Vagina (tissue), 2 donors: ENCODE data around the gene DNAH10.

Experiments
- POLR2A ChIP-seq, 2 donors: fragments of 450-650 bp; IDR thresholded peaks; one replicate each; pipeline ENCODE4 v1.6.1; 2017; ENCODE audit warnings: antibody characterized with exemption in 2 of 2, mild to moderate bottlenecking in 2 of 2, moderate library complexity in 2 of 2
- TF ChIP-seq, protein P1 (sequence below), 3 experiments: fragments of 450-650 bp in 2 of 3; fragments of 200-600 bp in 1 of 3; sonication (generic) in 1 of 3; IDR thresholded peaks; one replicate each; pipeline ENCODE4 v1.5.1; 2017 to 2019; ENCODE audit warnings: antibody characterized with exemption in 3 of 3, mild to moderate bottlenecking in 2 of 3, moderate library complexity in 2 of 3

DNA sequence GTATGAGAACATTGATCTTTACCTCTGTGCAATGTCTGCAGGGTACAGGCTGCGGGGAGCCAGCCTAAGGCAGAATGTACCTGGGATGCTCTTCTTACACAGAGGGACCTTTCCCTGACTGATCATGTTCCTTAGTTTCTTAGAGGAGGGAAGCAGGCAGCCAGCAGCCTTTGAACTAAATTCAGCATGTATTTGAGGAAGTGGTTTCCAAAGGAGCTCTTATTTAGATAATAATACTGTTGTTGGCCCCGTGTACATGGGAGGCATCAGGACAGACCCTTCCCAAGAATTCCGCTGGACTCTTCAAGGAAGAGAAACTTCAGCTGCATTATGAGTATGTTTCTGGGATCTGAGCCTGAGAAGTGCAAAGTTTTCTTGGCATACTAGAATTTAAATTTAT is 111.7 kb downstream of the DNAH10 start:
- TF ChIP-seq, protein P1, sequence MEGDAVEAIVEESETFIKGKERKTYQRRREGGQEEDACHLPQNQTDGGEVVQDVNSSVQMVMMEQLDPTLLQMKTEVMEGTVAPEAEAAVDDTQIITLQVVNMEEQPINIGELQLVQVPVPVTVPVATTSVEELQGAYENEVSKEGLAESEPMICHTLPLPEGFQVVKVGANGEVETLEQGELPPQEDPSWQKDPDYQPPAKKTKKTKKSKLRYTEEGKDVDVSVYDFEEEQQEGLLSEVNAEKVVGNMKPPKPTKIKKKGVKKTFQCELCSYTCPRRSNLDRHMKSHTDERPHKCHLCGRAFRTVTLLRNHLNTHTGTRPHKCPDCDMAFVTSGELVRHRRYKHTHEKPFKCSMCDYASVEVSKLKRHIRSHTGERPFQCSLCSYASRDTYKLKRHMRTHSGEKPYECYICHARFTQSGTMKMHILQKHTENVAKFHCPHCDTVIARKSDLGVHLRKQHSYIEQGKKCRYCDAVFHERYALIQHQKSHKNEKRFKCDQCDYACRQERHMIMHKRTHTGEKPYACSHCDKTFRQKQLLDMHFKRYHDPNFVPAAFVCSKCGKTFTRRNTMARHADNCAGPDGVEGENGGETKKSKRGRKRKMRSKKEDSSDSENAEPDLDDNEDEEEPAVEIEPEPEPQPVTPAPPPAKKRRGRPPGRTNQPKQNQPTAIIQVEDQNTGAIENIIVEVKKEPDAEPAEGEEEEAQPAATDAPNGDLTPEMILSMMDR (IDR thresholded peaks at IDR 0.05): no peak
- TF ChIP-seq POLR2A (IDR thresholded peaks at IDR 0.05): no peak
